ENCODE data around the gene TAS2R41.
"Not testable (repeated sequence)": the region's sequence is repeated elsewhere in the genome, so short reads cannot be mapped to it uniquely, and the experiment has no call there.

TAS2R41 gene

GRCh38 chr7:143512488-143513340 is 35.0 kb downstream of the TAS2R41 start:
- Mint-ChIP-seq H3K4me1 (no peaks in the 10 kb centered on the region), H3K36me3 (no peaks in the 10 kb centered on the region), H3K9me3 (no peaks in the 10 kb centered on the region), H3K27ac (no peak overlapping the region), H3K27me3 (no peaks in the 10 kb centered on the region), H3K4me3 (no peak overlapping the region)
- CTCF ChIA-PET, result interaction anchor here (0.6 kb wide), 1 partner anchor 281 kb away, joined by 3 read pairs; no protein-coding TSS in a partner anchor
- DNase-seq, result no peak

GRCh38 chr7:143514487-143514886 is 36.8 kb downstream of the TAS2R41 start:
- CTCF ChIA-PET, result no interaction called here

GRCh38 chr7:143514995-143515735 is 37.5 kb downstream of the TAS2R41 start:
- no peaks in the 10 kb centered on the region for H3K9me3 Mint-ChIP-seq
- no peak overlapping the region for H3K4me3 Mint-ChIP-seq
- no peak for DNase-seq
- no peak overlapping the region for H3K27ac Mint-ChIP-seq
- no peaks in the 10 kb centered on the region for H3K36me3 Mint-ChIP-seq
- CTCF ChIA-PET, result no interaction called here
- H3K27me3 Mint-ChIP-seq, result no peaks in the 10 kb centered on the region
- H3K4me1 Mint-ChIP-seq, result no peaks in the 10 kb centered on the region

More at GRCh38 chr7:143514487-143514886, 36.8 kb downstream of the TAS2R41 start:
- Mint-ChIP-seq H3K4me1 (no peaks in the 10 kb centered on the region), H3K36me3 (no peaks in the 10 kb centered on the region), H3K27me3 (no peaks in the 10 kb centered on the region), H3K9me3 (no peaks in the 10 kb centered on the region), H3K27ac (no peak overlapping the region), H3K4me3 (no peak overlapping the region)
- no peak for DNase-seq

GRCh38 chr7:143516981-143517380 is 39.3 kb downstream of the TAS2R41 start:
- H3K27me3 Mint-ChIP-seq, result no peaks in the 10 kb centered on the region
- H3K4me1 Mint-ChIP-seq, result no peaks in the 10 kb centered on the region
- H3K36me3 Mint-ChIP-seq, result no peaks in the 10 kb centered on the region

GRCh38 chr7:143518521-143518920 is 40.8 kb downstream of the TAS2R41 start:
- H3K4me1 Mint-ChIP-seq, result no peaks in the 10 kb centered on the region
- DNase-seq, result no peak
- H3K9me3 Mint-ChIP-seq, result no peaks in the 10 kb centered on the region
- no peaks in the 10 kb centered on the region for H3K36me3 Mint-ChIP-seq
- H3K27me3 Mint-ChIP-seq, result no peaks in the 10 kb centered on the region
- H3K4me3 Mint-ChIP-seq, result no peak overlapping the region
- no peak overlapping the region for H3K27ac Mint-ChIP-seq
- CTCF ChIA-PET, result no interaction called here

More at GRCh38 chr7:143516981-143517380, 39.3 kb downstream of the TAS2R41 start:
- H3K9me3 Mint-ChIP-seq, result no peaks in the 10 kb centered on the region
- no peak overlapping the region for H3K27ac Mint-ChIP-seq
- DNase-seq, result no peak
- CTCF ChIA-PET, result no interaction called here
- H3K4me3 Mint-ChIP-seq, result no peak overlapping the region

GRCh38 chr7:143518941-143519340 is 41.3 kb downstream of the TAS2R41 start:
- Mint-ChIP-seq H3K9me3 (no peaks in the 10 kb centered on the region), H3K27me3 (no peaks in the 10 kb centered on the region), H3K36me3 (no peaks in the 10 kb centered on the region), H3K4me1 (no peaks in the 10 kb centered on the region), H3K4me3 (no peak overlapping the region), H3K27ac (no peak overlapping the region)
- DNase-seq, result no peak
- CTCF ChIA-PET, result interaction anchor here (0.8 to 1.0 kb wide), 2 partner anchors 29 to 110 kb away, joined by 3 to 4 read pairs; no protein-coding TSS in a partner anchor

- CTCF ChIA-PET, result interaction anchor here (0.8 to 1.0 kb wide), 2 partner anchors 29 to 110 kb away, joined by 3 to 4 read pairs; no protein-coding TSS in a partner anchor
- H3K4me3 Mint-ChIP-seq, result no peak overlapping the region
- DNase-seq, result no peak
- H3K27me3 Mint-ChIP-seq, result no peaks in the 10 kb centered on the region
- H3K27ac Mint-ChIP-seq, result no peak overlapping the region
- H3K4me1 Mint-ChIP-seq, result no peaks in the 10 kb centered on the region
- no peaks in the 10 kb centered on the region for H3K36me3 Mint-ChIP-seq
- H3K9me3 Mint-ChIP-seq, result no peaks in the 10 kb centered on the region
Measured at GRCh38 chr7:143519411-143520131, 41.9 kb downstream of the TAS2R41 start.

GRCh38 chr7:143522309-143522916 is 44.7 kb downstream of the TAS2R41 start:
- H3K9me3 Mint-ChIP-seq, H3K27me3 Mint-ChIP-seq, DNase-seq, H3K27ac Mint-ChIP-seq, H3K36me3 Mint-ChIP-seq, H3K4me3 Mint-ChIP-seq, H3K4me1 Mint-ChIP-seq, CTCF ChIA-PET: not testable (repeated sequence)

All from activated naive CD4-positive, alpha-beta T cell treated with anti-CD3 and anti-CD28 coated beads, Interleukin-2, amount 10 ng/mL, durations not matched to agents 7 days and 5 days (primary cell).